NCI-H226 (cell line): ENCODE results near the gene PDGFRA.
"Not testable (repeated sequence)": the region's sequence is repeated elsewhere in the genome, so short reads cannot be mapped to it uniquely, and the experiment has no call there.

Source experiments
- DNase-seq: peaks from one replicate; pipeline ENCODE4 v3.0.0-alpha.2; 2015

The PDGFRA gene

GRCh38 chr4:54330896-54331295 lies 101.8 kb downstream of the PDGFRA start:
- DNase-seq = no peak

DNA sequence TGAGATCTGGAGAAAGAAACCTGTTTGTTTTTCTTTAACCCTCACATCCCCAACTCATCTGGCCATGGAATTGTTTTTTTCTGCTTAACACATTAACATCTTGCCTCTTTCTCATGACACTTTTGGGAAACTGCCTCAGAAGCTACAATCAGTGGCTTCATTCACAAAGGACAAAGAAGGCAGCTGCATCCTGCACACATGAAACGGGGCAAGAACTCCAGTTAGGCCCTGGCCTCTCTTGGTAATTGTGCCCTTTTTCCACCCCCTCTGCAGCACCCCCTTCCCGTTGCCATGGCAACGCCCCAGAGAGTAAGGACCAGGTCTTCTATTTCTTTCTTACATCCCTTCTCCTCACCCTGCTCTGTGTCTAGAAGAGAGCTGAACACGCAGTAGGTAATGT lies 103.4 kb downstream of the PDGFRA start:
- no peak for DNase-seq

DNA sequence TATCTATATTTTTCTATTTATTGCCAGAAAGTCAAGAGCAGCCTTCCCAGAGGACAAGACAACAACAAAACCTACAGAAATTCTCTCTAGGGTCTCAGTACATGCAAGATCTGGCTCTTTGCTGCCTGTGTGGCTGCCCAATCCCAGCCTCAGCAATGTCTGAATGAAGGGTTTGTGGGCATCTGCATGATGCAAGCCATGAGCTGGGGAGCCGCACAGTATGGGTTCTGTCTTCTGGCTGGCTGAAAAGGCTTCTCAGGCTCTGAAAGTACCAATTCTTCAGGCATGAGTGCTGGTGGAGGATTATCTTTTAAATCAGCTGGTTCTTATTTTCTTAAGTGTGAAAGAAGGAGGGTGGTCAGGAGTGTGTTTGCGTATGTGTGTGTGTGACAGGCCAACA lies 104.6 kb downstream of the PDGFRA start:
- DNase-seq = no peak

DNA sequence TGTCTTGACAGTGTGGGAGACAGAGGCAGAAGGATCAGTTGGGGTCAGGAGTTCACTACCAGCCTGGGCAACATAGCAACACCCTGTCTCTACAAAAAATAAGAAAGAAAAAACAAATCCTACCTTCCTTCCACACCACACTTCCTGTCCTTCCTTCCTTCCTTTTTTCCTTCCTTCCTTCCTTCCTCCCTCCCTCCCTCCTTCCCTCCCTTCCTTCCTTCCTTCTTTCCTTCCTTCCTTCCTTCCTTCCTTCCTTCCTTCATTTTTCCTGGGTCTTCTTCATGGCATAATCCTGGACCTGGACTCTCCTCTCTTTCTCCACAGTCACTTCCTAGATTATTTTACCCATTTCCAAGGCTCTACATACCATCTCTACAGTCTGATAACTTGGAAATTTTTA lies 105.7 kb downstream of the PDGFRA start:
- not testable (repeated sequence) for DNase-seq

DNA sequence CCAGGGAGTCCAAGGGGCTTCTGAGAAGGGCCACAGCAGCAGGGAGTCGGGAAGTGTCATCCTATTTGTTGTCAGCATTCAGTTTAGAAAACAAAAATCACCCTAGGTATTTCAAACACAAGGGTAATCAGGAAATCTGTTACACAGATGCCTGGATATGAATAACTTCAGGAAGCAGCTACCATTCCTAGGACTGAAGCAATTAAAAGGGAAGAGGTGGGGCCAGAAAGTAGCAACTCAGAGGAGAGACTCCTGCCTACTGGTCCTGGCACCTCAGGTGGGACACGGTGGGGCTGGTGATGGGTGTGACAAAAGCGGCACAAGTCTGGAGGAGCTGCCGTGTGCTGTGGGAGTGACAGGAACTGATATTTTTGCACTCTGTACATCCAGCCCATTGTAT lies 107.9 kb downstream of the PDGFRA start:
- DNase-seq = no peak

- not testable (repeated sequence) for DNase-seq
Measured at GRCh38 chr4:54342067-54342466, 113.0 kb downstream of the PDGFRA start.
